GM12892 (cell line): ENCODE measurements around the gene HK1.

Experiments
- POLR2A ChIP-seq: IDR thresholded peaks from 2 replicates; pipeline ENCODE4 v1.6.1; 2011; ENCODE audit warnings: low read depth, low read length, control low read depth
- POLR2AphosphoS5 ChIP-seq: IDR thresholded peaks from 2 replicates; pipeline ENCODE4 v1.6.1; 2011; ENCODE audit warnings: low read depth, low read length, control low read depth

DNA sequence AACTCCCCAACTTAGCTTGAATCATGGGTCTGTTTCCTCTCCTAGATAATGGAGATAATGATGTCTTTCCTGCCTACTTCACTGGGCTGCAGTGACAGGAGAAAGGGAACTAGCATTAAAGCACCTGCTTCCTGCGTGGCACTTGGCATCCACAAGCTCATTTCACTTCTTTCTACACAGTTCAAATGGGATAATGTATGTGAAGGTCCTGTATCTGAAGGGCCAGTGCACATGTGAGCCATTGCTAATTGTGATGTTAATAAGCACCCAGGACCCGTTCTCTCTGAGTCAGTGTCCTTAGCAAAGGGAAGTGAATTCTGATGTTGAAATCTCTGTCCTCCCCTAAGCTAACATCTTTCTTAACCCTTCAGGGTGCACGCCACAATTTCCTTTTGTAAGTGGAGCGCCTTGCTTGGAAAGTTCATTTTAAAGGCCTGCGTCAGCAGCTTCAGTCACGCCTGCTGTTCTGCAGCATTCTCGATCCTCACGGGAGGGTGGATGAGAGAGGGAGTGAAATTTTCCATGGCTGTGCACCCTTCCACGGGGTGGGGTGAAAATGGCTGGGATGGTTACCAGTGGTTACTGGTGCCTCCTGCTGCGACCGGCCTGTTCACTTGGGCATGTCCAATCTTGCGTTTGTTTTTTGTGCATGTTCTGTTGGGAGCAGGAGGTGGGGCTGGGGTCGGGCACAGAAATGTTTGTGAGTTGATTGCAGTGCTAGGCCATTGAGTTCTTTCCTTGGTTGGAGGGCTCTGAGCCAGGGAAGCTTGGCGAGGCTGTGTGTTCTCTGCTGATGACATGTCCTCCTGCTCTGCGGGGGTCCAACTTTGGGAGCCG, 59.2 kb downstream of the HK1 start:
- TF ChIP-seq POLR2AphosphoS5 (no peak), POLR2A (no peak)
